BJ (cell line): Measurements from ENCODE around the gene WDR64. TPM values are rescaled to one million over a fixed set of nuclear protein-coding genes. Genes with fewer than 3 reads are reported as not detected.

Experiments
- CTCF ChIA-PET: fragments of 350-600 bp; formaldehyde crosslinking; extraction: SDS; loops from one replicate; lab custom pipeline; 2021; ENCODE audit warnings: antibody characterized with exemption, inconsistent platforms; lab: Yijun Ruan, JAX
- POLR2A ChIA-PET: fragments of 300-600 bp; sonication (Branson Sonifier 250); formaldehyde crosslinking; extraction: SDS; loops from one replicate; lab custom pipeline; 2021; ENCODE audit warnings: antibody characterized with exemption; lab: Charles Lee
- DNase-seq: peaks from one replicate; pipeline ENCODE4 v3.0.0-alpha.2; 2011; ENCODE audit warnings: low read depth
- H3K27me3 ChIP-seq: 2 replicates; pipeline ENCODE4 v1.6.0; 2011; ENCODE audit warnings: low read length; ENCODE audit not compliant: control insufficient read depth, insufficient read depth
- H3K36me3 ChIP-seq: 2 replicates; pipeline ENCODE4 v1.5.1; 2011; ENCODE audit warnings: low read length; ENCODE audit not compliant: control insufficient read depth, insufficient read depth
- H3K4me3 ChIP-seq: 2 replicates; pipeline ENCODE4 v1.5.1; 2011; ENCODE audit warnings: low read depth, mild to moderate bottlenecking, control low read depth, low read length
- CTCF ChIP-seq: IDR thresholded peaks from 2 replicates; pipeline ENCODE4 v1.5.1; 2011; ENCODE audit warnings: low read depth, mild to moderate bottlenecking, control low read depth, inconsistent platforms, low read length, moderate library complexity; ENCODE audit not compliant: insufficient read depth
- polyA plus RNA-seq: library from polyadenylated mRNA; depleted of rRNA; stranded (reverse); fragments of >200 nt; gene quantifications from 2 replicates; pipeline ENCODE4 v1.2.3, GENCODE V29; 2011

WDR64 gene
- polyA plus RNA-seq, 1 experiment = not detected

GRCh38 chr1:241660424-241660972 is 8.4 kb downstream of the WDR64 start:
- no peak overlapping the region for H3K4me3 ChIP-seq
- ChIA-PET POLR2A (no interaction called here), CTCF (interaction anchor here (1.6 kb wide), 1 partner anchor 51 kb away, joined by 4 read pairs; no protein-coding TSS in a partner anchor)
- H3K36me3 ChIP-seq = no peaks in the 10 kb centered on the region
- DNase-seq = no peak
- H3K27me3 ChIP-seq = no peaks in the 10 kb centered on the region
- TF ChIP-seq CTCF = no peak

GRCh38 chr1:241666419-241666818 is 14.3 kb downstream of the WDR64 start:
- no peak for DNase-seq
- Histone ChIP-seq H3K27me3 (no peaks in the 10 kb centered on the region; the same call in 1 of the 2 replicates), H3K36me3 (no peaks in the 10 kb centered on the region), H3K4me3 (no peak overlapping the region)
- TF ChIP-seq CTCF = no peak
- ChIA-PET CTCF (no interaction called here), POLR2A (no interaction called here)

GRCh38 chr1:241672301-241672700 is 20.2 kb downstream of the WDR64 start:
- H3K27me3 ChIP-seq = no peaks in the 10 kb centered on the region
- no peak overlapping the region for H3K4me3 ChIP-seq
- no peaks in the 10 kb centered on the region for H3K36me3 ChIP-seq
- POLR2A ChIA-PET = no interaction called here
- CTCF ChIA-PET = interaction anchor here (0.6 kb wide), 1 partner anchor 1001 kb away, joined by 5 read pairs; no protein-coding TSS in a partner anchor
- no peak for DNase-seq
- no peak for TF ChIP-seq CTCF

- H3K4me3 ChIP-seq = no peak overlapping the region
- peaks cover 3% of the 10 kb centered on the region for H3K27me3 ChIP-seq
- DNase-seq = no peak
- TF ChIP-seq CTCF = no peak
- no peaks in the 10 kb centered on the region for H3K36me3 ChIP-seq
- POLR2A ChIA-PET = no interaction called here
- CTCF ChIA-PET = no interaction called here
Observed at GRCh38 chr1:241674805-241675384, 22.8 kb downstream of the WDR64 start.

- TF ChIP-seq CTCF = no peak
- CTCF ChIA-PET = no interaction called here
- POLR2A ChIA-PET = no interaction called here
- no peak for DNase-seq
- peaks cover 3% of the 10 kb centered on the region for H3K27me3 ChIP-seq
- no peak overlapping the region for H3K4me3 ChIP-seq
- H3K36me3 ChIP-seq = no peaks in the 10 kb centered on the region
Observed at GRCh38 chr1:241675983-241676382, 23.9 kb downstream of the WDR64 start.
